HepG2 (cell line): ENCODE measurements around the gene ACSM2A. TPM values are rescaled to one million over a fixed set of nuclear protein-coding genes. Genes with fewer than 3 reads are reported as not detected.

Experiments
- BCLAF1 ChIP-seq: fragments of 450-650 bp; IDR thresholded peaks from 2 replicates; pipeline ENCODE4 v1.6.1; 2017; ENCODE audit warnings: mild to moderate bottlenecking
- CENPBD1 ChIP-seq: sonication (generic); formaldehyde crosslinking; IDR thresholded peaks from 2 replicates; pipeline ENCODE4 v1.8.0; 2022; ENCODE audit warnings: missing genetic modification reagents, low read depth, mild to moderate bottlenecking, borderline replicate concordance
- FIP1L1 ChIP-seq: fragments of 200-400 bp; formaldehyde crosslinking; IDR thresholded peaks from 2 replicates; pipeline ENCODE4 v1.6.1; 2018; ENCODE audit warnings: low read depth, mild to moderate bottlenecking, low read length, moderate library complexity, borderline replicate concordance; ENCODE audit not compliant: insufficient read depth
- HNF4G ChIP-seq, 2 experiments: sonication (generic) in 1 of 2; formaldehyde crosslinking in 1 of 2; IDR thresholded peaks; 2 replicates each; pipeline versions ENCODE4 v1.4.0 to v1.6.1; 2011 to 2020; ENCODE audit warnings: borderline replicate concordance in 2 of 2, low read depth in 2 of 2, mild to moderate bottlenecking in 2 of 2, low read length in 1 of 2, missing genetic modification reagents in 1 of 2, moderate library complexity in 1 of 2
- KMT2A ChIP-seq: sonication (generic); formaldehyde crosslinking; IDR thresholded peaks from 2 replicates; pipeline ENCODE4 v1.4.0; 2020; ENCODE audit warnings: missing genetic modification reagents
- MEF2D ChIP-seq: sonication (generic); formaldehyde crosslinking; IDR thresholded peaks from 2 replicates; pipeline ENCODE4 v1.5.1; 2020; ENCODE audit warnings: mild to moderate bottlenecking, missing genetic modification reagents
- NFAT5 ChIP-seq: sonication (generic); formaldehyde crosslinking; IDR thresholded peaks from 2 replicates; pipeline ENCODE4 v1.4.0; 2020; ENCODE audit warnings: missing genetic modification reagents
- NFE2 ChIP-seq: sonication (generic); formaldehyde crosslinking; IDR thresholded peaks from 2 replicates; pipeline ENCODE4 v1.4.0; 2020; ENCODE audit warnings: missing genetic modification reagents
- SAP130 ChIP-seq: IDR thresholded peaks from 2 replicates; pipeline ENCODE4 v1.6.1; 2016; ENCODE audit warnings: low read depth
- STAG1 ChIP-seq: sonication (generic); formaldehyde crosslinking; IDR thresholded peaks from 2 replicates; pipeline ENCODE4 v1.4.0; 2020; ENCODE audit warnings: missing genetic modification reagents
- STAT5B ChIP-seq: sonication (generic); formaldehyde crosslinking; IDR thresholded peaks from 2 replicates; pipeline ENCODE4 v1.4.0; 2020; ENCODE audit warnings: missing genetic modification reagents
- TMF1 ChIP-seq: sonication (generic); formaldehyde crosslinking; IDR thresholded peaks from 2 replicates; pipeline ENCODE4 v1.8.1; 2022; ENCODE audit warnings: low read depth, missing genetic modification reagents
- ZBTB49 ChIP-seq: sonication (generic); formaldehyde crosslinking; IDR thresholded peaks from 2 replicates; pipeline ENCODE4 v1.4.0; 2020; ENCODE audit warnings: missing genetic modification reagents, borderline replicate concordance
- ZFYVE20 ChIP-seq: sonication (generic); formaldehyde crosslinking; IDR thresholded peaks from 2 replicates; pipeline ENCODE4 v1.8.0; 2023; ENCODE audit warnings: low read depth, mild to moderate bottlenecking, moderate library complexity, missing genetic modification reagents, borderline replicate concordance
- ZGPAT ChIP-seq: IDR thresholded peaks from 2 replicates; pipeline ENCODE4 v1.6.1; 2016; ENCODE audit warnings: mild to moderate bottlenecking
- ZKSCAN1 ChIP-seq: fragments of 150-350 bp; IDR thresholded peaks from 2 replicates; pipeline ENCODE4 v1.6.1; 2014; ENCODE audit warnings: low read length
- polyA plus RNA-seq, 8 experiments: library from polyadenylated mRNA; depleted of rRNA in 3 of 8; stranded (reverse) in 7 of 8; unstranded in 1 of 8; fragments of >200 nt; fragmentation: Illumina TruSeq in 4 of 8; extraction: Trizol in 4 of 8; gene quantifications; 2 replicates each; pipeline versions ENCODE4 v1.2.1 to v1.2.3, GENCODE V29; 2011 to 2016; ENCODE audit warnings: low read depth in 4 of 8, missing spikeins in 1 of 8, mixed read lengths in 1 of 8; ENCODE audit not compliant: insufficient read depth in 1 of 8
- total RNA-seq, 5 experiments: library from RNA; depleted of rRNA; stranded (reverse); fragments of >200 nt; fragmentation: Illumina TruSeq; extraction: Trizol; gene quantifications; 2 replicates each; pipeline ENCODE4 v1.2.3, GENCODE V29; 2016; ENCODE audit warnings: low read depth in 1 of 5

ACSM2A gene
- total and polyA plus RNA-seq, 2 of the 13 experiments (the other 11 are each of a cell fraction or from before 2014, with no cell fraction given): 11.4 to 16.3 TPM

DNA sequence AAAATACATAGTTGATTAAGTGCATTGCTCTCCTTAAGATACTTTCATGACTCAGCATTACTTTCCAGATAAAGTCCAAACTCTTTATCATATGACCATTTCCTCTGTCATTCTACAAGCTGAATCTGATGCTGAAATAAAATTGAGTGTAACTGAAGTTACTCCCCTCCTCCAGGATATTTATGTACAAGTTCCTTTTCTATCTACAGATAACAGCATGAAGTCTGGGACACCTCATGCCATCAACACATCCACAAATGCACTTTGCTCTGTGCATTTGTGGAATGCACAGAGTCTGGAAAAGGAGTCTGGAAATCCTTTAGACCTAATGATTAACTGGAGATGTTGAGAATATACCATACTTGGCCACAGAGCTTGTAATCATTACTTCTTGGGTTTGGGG is 64.4 kb downstream of the ACSM2A start (continued):
- TF ChIP-seq ZKSCAN1: no peak
- TF ChIP-seq TMF1: no peak
- TF ChIP-seq NFE2 (CRISPR knock-in tag): no peak
- TF ChIP-seq ZFYVE20 (CRISPR knock-in tag): no peak
- TF ChIP-seq HNF4G (IDR thresholded peaks at IDR 0.05; ENCODE audit: borderline replicate concordance, low read depth, low read length): peak; percentile 58
- no peak; the same call in 1 of the 2 replicates for TF ChIP-seq HNF4G (CRISPR knock-in tag; IDR thresholded peaks at IDR 0.05; ENCODE audit: borderline replicate concordance, low read depth)
- TF ChIP-seq CENPBD1 (CRISPR knock-in tag): no peak
- 0 out of 2 replicates have a peak, but pooled peaks have one; percentile 45 for TF ChIP-seq ZGPAT (CRISPR knock-in tag)
- TF ChIP-seq MEF2D (CRISPR knock-in tag): no peak
- TF ChIP-seq KMT2A (CRISPR knock-in tag): no peak
- no peak for TF ChIP-seq FIP1L1
- TF ChIP-seq NFAT5 (CRISPR knock-in tag): no peak
- no peak for TF ChIP-seq ZBTB49 (CRISPR knock-in tag)
- TF ChIP-seq STAG1 (CRISPR knock-in tag): no peak
- TF ChIP-seq STAT5B (CRISPR knock-in tag): no peak
- peak; percentile 55 for TF ChIP-seq SAP130 (CRISPR knock-in tag)
- no peak for TF ChIP-seq BCLAF1
